ENCODE results near the gene NEK1. TPM values are rescaled to one million over a fixed set of nuclear protein-coding genes. Genes with fewer than 3 reads are reported as not detected.
"Not testable (repeated sequence)": the region's sequence is repeated elsewhere in the genome, so short reads cannot be mapped to it uniquely, and the experiment has no call there.

NEK1 gene
- total RNA-seq, 1 donor from 2014 or later = 9.4 TPM

GRCh38 chr4:169649545-169650226 is 37.3 kb upstream of the NEK1 start:
- Mint-ChIP-seq H3K27me3 (ENCODE audit: low read depth) (no peaks in the 10 kb centered on the region), H3K27ac (no peak overlapping the region), H3K36me3 (ENCODE audit: low read depth) (peaks cover 22% of the 10 kb centered on the region), H3K9me3 (peaks cover 5% of the 10 kb centered on the region), H3K4me1 (ENCODE audit: low read depth) (peaks cover 11% of the 10 kb centered on the region), H3K4me3 (ENCODE audit: low read depth) (no peak overlapping the region)
- no peak for DNase-seq (ENCODE audit: low spot score)
- intact Hi-C loops (cut with micrococcal nuclease) = no loop called here

- Mint-ChIP-seq H3K27me3 (ENCODE audit: low read depth) (no peaks in the 10 kb centered on the region), H3K4me1 (ENCODE audit: low read depth) (peaks cover under 1% of the 10 kb centered on the region), H3K36me3 (ENCODE audit: low read depth) (peaks cover 16% of the 10 kb centered on the region), H3K9me3 (no peaks in the 10 kb centered on the region), H3K27ac (no peak overlapping the region), H3K4me3 (ENCODE audit: low read depth) (no peak overlapping the region)
- DNase-seq (ENCODE audit: low spot score) = no peak
- intact Hi-C loops (cut with micrococcal nuclease) = no loop called here
Measured at GRCh38 chr4:169645627-169646026, 33.2 kb upstream of the NEK1 start.

- Mint-ChIP-seq H3K27me3 (ENCODE audit: low read depth) (no peaks in the 10 kb centered on the region), H3K9me3 (no peaks in the 10 kb centered on the region), H3K36me3 (ENCODE audit: low read depth) (peaks cover 19% of the 10 kb centered on the region), H3K27ac (no peak overlapping the region), H3K4me1 (ENCODE audit: low read depth) (no peaks in the 10 kb centered on the region), H3K4me3 (ENCODE audit: low read depth) (no peak overlapping the region)
- no peak for DNase-seq (ENCODE audit: low spot score)
- intact Hi-C loops (cut with micrococcal nuclease) = no loop called here
Measured at GRCh38 chr4:169644802-169645201, 32.4 kb upstream of the NEK1 start.

- Mint-ChIP-seq H3K27ac (no peak overlapping the region), H3K4me1 (ENCODE audit: low read depth) (peaks cover 6% of the 10 kb centered on the region), H3K9me3 (no peaks in the 10 kb centered on the region), H3K4me3 (ENCODE audit: low read depth) (no peak overlapping the region), H3K36me3 (ENCODE audit: low read depth) (peaks cover 56% of the 10 kb centered on the region), H3K27me3 (ENCODE audit: low read depth) (no peaks in the 10 kb centered on the region)
- no peak for DNase-seq (ENCODE audit: low spot score)
- intact Hi-C loops (cut with micrococcal nuclease) = no loop called here
Measured at GRCh38 chr4:169640261-169640870, 28.0 kb upstream of the NEK1 start.

GRCh38 chr4:169634975-169635374 is 22.6 kb upstream of the NEK1 start:
- Mint-ChIP-seq H3K9me3 (no peaks in the 10 kb centered on the region), H3K4me3 (ENCODE audit: low read depth) (no peak overlapping the region), H3K36me3 (ENCODE audit: low read depth) (peaks cover 45% of the 10 kb centered on the region), H3K27me3 (ENCODE audit: low read depth) (no peaks in the 10 kb centered on the region), H3K4me1 (ENCODE audit: low read depth) (peaks cover 13% of the 10 kb centered on the region), H3K27ac (no peak overlapping the region)
- intact Hi-C loops (cut with micrococcal nuclease) = no loop called here
- no peak for DNase-seq (ENCODE audit: low spot score)

- Mint-ChIP-seq H3K4me3 (ENCODE audit: low read depth) (no peak overlapping the region), H3K27ac (no peak overlapping the region), H3K27me3 (ENCODE audit: low read depth) (no peaks in the 10 kb centered on the region), H3K4me1 (ENCODE audit: low read depth) (peaks cover 17% of the 10 kb centered on the region), H3K36me3 (ENCODE audit: low read depth) (peaks cover 39% of the 10 kb centered on the region), H3K9me3 (no peaks in the 10 kb centered on the region)
- intact Hi-C loops (cut with micrococcal nuclease) = no loop called here
- DNase-seq (ENCODE audit: low spot score) = no peak
Measured at GRCh38 chr4:169632896-169633295, 20.5 kb upstream of the NEK1 start.

- Mint-ChIP-seq H3K9me3 (no peaks in the 10 kb centered on the region), H3K27ac (no peak overlapping the region), H3K4me3 (ENCODE audit: low read depth) (no peak overlapping the region), H3K4me1 (ENCODE audit: low read depth) (peaks cover 31% of the 10 kb centered on the region), H3K36me3 (ENCODE audit: low read depth) (peaks cover 20% of the 10 kb centered on the region), H3K27me3 (ENCODE audit: low read depth) (no peaks in the 10 kb centered on the region)
- DNase-seq (ENCODE audit: low spot score) = no peak
- intact Hi-C loops (cut with micrococcal nuclease) = no loop called here
Measured at GRCh38 chr4:169630069-169630468, 17.7 kb upstream of the NEK1 start.

GRCh38 chr4:169628579-169628978 is 16.2 kb upstream of the NEK1 start:
- H3K9me3 Mint-ChIP-seq = no peaks in the 10 kb centered on the region
- no peak for DNase-seq (ENCODE audit: low spot score)
- intact Hi-C loops (cut with micrococcal nuclease) = no loop called here
- H3K4me3 Mint-ChIP-seq (ENCODE audit: low read depth) = no peak overlapping the region
- H3K27me3 Mint-ChIP-seq (ENCODE audit: low read depth) = no peaks in the 10 kb centered on the region
- no peak overlapping the region for H3K27ac Mint-ChIP-seq
- H3K4me1 Mint-ChIP-seq (ENCODE audit: low read depth) = peaks cover 33% of the 10 kb centered on the region
- H3K36me3 Mint-ChIP-seq (ENCODE audit: low read depth) = peaks cover 22% of the 10 kb centered on the region

- Mint-ChIP-seq H3K4me1 (ENCODE audit: low read depth) (peaks cover 43% of the 10 kb centered on the region), H3K4me3 (ENCODE audit: low read depth) (no peak overlapping the region), H3K36me3 (ENCODE audit: low read depth) (peaks cover 24% of the 10 kb centered on the region), H3K9me3 (no peaks in the 10 kb centered on the region), H3K27me3 (ENCODE audit: low read depth) (no peaks in the 10 kb centered on the region), H3K27ac (no peak overlapping the region)
- intact Hi-C loops (cut with micrococcal nuclease) = no loop called here
- DNase-seq (ENCODE audit: low spot score) = no peak
Measured at GRCh38 chr4:169627307-169627706, 14.9 kb upstream of the NEK1 start.

- Mint-ChIP-seq H3K27ac (peak overlapping the region; percentile 30), H3K27me3 (ENCODE audit: low read depth) (no peaks in the 10 kb centered on the region), H3K9me3 (no peaks in the 10 kb centered on the region), H3K36me3 (ENCODE audit: low read depth) (peaks cover 19% of the 10 kb centered on the region), H3K4me1 (ENCODE audit: low read depth) (peaks cover 50% of the 10 kb centered on the region), H3K4me3 (ENCODE audit: low read depth) (no peak overlapping the region)
- intact Hi-C loops (cut with micrococcal nuclease) = no loop called here
- no peak for DNase-seq (ENCODE audit: low spot score)
Measured at GRCh38 chr4:169626331-169627282, 14.2 kb upstream of the NEK1 start.

- Mint-ChIP-seq H3K9me3 (no peaks in the 10 kb centered on the region), H3K36me3 (ENCODE audit: low read depth) (peaks cover 17% of the 10 kb centered on the region), H3K27me3 (ENCODE audit: low read depth) (no peaks in the 10 kb centered on the region), H3K27ac (no peak overlapping the region), H3K4me1 (ENCODE audit: low read depth) (peaks cover 50% of the 10 kb centered on the region), H3K4me3 (ENCODE audit: low read depth) (no peak overlapping the region)
- no peak for DNase-seq (ENCODE audit: low spot score)
- intact Hi-C loops (cut with micrococcal nuclease) = no loop called here
Measured at GRCh38 chr4:169625886-169626285, 13.5 kb upstream of the NEK1 start.

- H3K4me3 Mint-ChIP-seq (ENCODE audit: low read depth); intact Hi-C loops (cut with micrococcal nuclease); H3K9me3 Mint-ChIP-seq; H3K27ac Mint-ChIP-seq; DNase-seq (ENCODE audit: low spot score); H3K27me3 Mint-ChIP-seq (ENCODE audit: low read depth): not testable (repeated sequence)
- peaks cover 55% of the 10 kb centered on the region for H3K4me1 Mint-ChIP-seq (ENCODE audit: low read depth)
- peaks cover 17% of the 10 kb centered on the region for H3K36me3 Mint-ChIP-seq (ENCODE audit: low read depth)
Measured at GRCh38 chr4:169624012-169624411, 11.6 kb upstream of the NEK1 start.

GRCh38 chr4:169622566-169622965 is 10.2 kb upstream of the NEK1 start:
- Mint-ChIP-seq H3K4me3 (ENCODE audit: low read depth) (peak overlapping the region; percentile 13), H3K27me3 (ENCODE audit: low read depth) (no peaks in the 10 kb centered on the region), H3K4me1 (ENCODE audit: low read depth) (peaks cover 59% of the 10 kb centered on the region), H3K27ac (peak overlapping the region; percentile 86), H3K9me3 (no peaks in the 10 kb centered on the region), H3K36me3 (ENCODE audit: low read depth) (peaks cover 8% of the 10 kb centered on the region)
- intact Hi-C loops (cut with micrococcal nuclease) = loop anchor here (1.0 kb wide), 1 partner anchor 38 kb away; no protein-coding TSS in a partner anchor
- no peak for DNase-seq (ENCODE audit: low spot score)

Data from activated T-helper 2 cell treated with anti-CD3 and anti-CD28 coated beads, Interferon-gamma antibody, Interleukin-2, Interleukin-4, amounts not matched to agents 10 μg/mL and 5 μg/mL and 100 μg/mL, durations not matched to agents 14 hours and 24 hours and 36 hours (primary cell).